ENCODE measurements around the gene TTC22. TPM values are rescaled to one million over a fixed set of nuclear protein-coding genes. Genes with fewer than 3 reads are reported as not detected.

The TTC22 gene
- polyA plus RNA-seq, 3 donors, result 5.6 to 9.2 (median 6.3) TPM

GRCh38 chr1:54812801-54813484, 11.8 kb upstream of the TTC22 start:
- DNase-seq (ENCODE audit: extremely low read depth in 1 of 11, low read depth in 9 of 11, low spot score in 4 of 11), result no peak

GRCh38 chr1:54811739-54812655, 10.9 kb upstream of the TTC22 start:
- DNase-seq (ENCODE audit: extremely low read depth in 1 of 11, low read depth in 9 of 11, low spot score in 4 of 11), result no peak

- no peak for DNase-seq (ENCODE audit: extremely low read depth in 1 of 11, low read depth in 9 of 11, low spot score in 4 of 11)
Measured at GRCh38 chr1:54811066-54811465, 9.9 kb upstream of the TTC22 start.

- peak in 4 of 11 donors; percentile 34 to 64 (median 46) for DNase-seq (ENCODE audit: extremely low read depth in 1 of 11, low read depth in 9 of 11, low spot score in 4 of 11)
Measured at GRCh38 chr1:54810153-54810942, 9.2 kb upstream of the TTC22 start.

GRCh38 chr1:54809496-54810074, 8.5 kb upstream of the TTC22 start:
- no peak for DNase-seq (ENCODE audit: extremely low read depth in 1 of 11, low read depth in 9 of 11, low spot score in 4 of 11)

GRCh38 chr1:54808443-54809207, 7.5 kb upstream of the TTC22 start:
- DNase-seq (ENCODE audit: extremely low read depth in 1 of 11, low read depth in 9 of 11, low spot score in 4 of 11), result no peak

- DNase-seq (ENCODE audit: extremely low read depth in 1 of 11, low read depth in 9 of 11, low spot score in 4 of 11), result no peak
Measured at GRCh38 chr1:54807756-54808155, 6.6 kb upstream of the TTC22 start.

GRCh38 chr1:54806931-54807611, 5.9 kb upstream of the TTC22 start:
- DNase-seq (ENCODE audit: extremely low read depth in 1 of 11, low read depth in 9 of 11, low spot score in 4 of 11), result no peak

GRCh38 chr1:54805981-54806381, 4.9 kb upstream of the TTC22 start:
- DNase-seq (ENCODE audit: extremely low read depth in 1 of 11, low read depth in 9 of 11, low spot score in 4 of 11), result no peak

- DNase-seq (ENCODE audit: extremely low read depth in 1 of 11, low read depth in 9 of 11, low spot score in 4 of 11), result no peak
Measured at GRCh38 chr1:54805466-54805865, 4.3 kb upstream of the TTC22 start.

- DNase-seq (ENCODE audit: extremely low read depth in 1 of 11, low read depth in 9 of 11, low spot score in 4 of 11), result no peak
Measured at GRCh38 chr1:54804471-54805132, 3.5 kb upstream of the TTC22 start.

GRCh38 chr1:54803761-54804470, 2.8 kb upstream of the TTC22 start:
- DNase-seq (ENCODE audit: extremely low read depth in 1 of 11, low read depth in 9 of 11, low spot score in 4 of 11), result no peak

GRCh38 chr1:54800041-54800898, 853 bp downstream of the TTC22 start:
- DNase-seq (ENCODE audit: extremely low read depth in 1 of 11, low read depth in 9 of 11, low spot score in 4 of 11), result no peak

GRCh38 chr1:54798769-54799641, 2.1 kb downstream of the TTC22 start:
- no peak for DNase-seq (ENCODE audit: extremely low read depth in 1 of 11, low read depth in 9 of 11, low spot score in 4 of 11)

GRCh38 chr1:54798206-54798605, 2.9 kb downstream of the TTC22 start:
- DNase-seq (ENCODE audit: extremely low read depth in 1 of 11, low read depth in 9 of 11, low spot score in 4 of 11), result no peak
